Body of pancreas (tissue), 4 donors: Measurements from ENCODE around the gene PTPRCAP. TPM values are rescaled to one million over a fixed set of nuclear protein-coding genes. Genes with fewer than 3 reads are reported as not detected.

Experiments used
- ATAC-seq: fragments of 150-250 bp; one replicate; pipeline ENCODE4 v1.9.1; 2016
- DNase-seq, 4 donors: peaks; one replicate each; pipeline ENCODE4 v3.0.0-alpha.2; 2019
- H3K27ac ChIP-seq, 4 donors: fragments of 200-600 bp; sonication (generic); 1 replicate in 3 of 4; 2 replicates in 1 of 4; pipeline versions ENCODE4 v1.5.1 to v1.6.1; 2016 to 2019; ENCODE audit warnings: mild to moderate bottlenecking in 1 of 4, mixed read lengths in 1 of 4, moderate library complexity in 1 of 4
- H3K27me3 ChIP-seq, 2 donors: fragments of 200-600 bp; sonication (generic); one replicate each; pipeline ENCODE4 v1.6.0; 2016; ENCODE audit warnings: mild to moderate bottlenecking in 1 of 2
- H3K36me3 ChIP-seq, 2 donors: fragments of 200-600 bp; sonication (generic); replicated peaks in 1 of 2; 2 replicates each; pipeline ENCODE4 v1.5.1; 2016; ENCODE audit warnings: low read depth in 2 of 2; ENCODE audit not compliant: insufficient read depth in 1 of 2
- H3K4me1 ChIP-seq: fragments of 200-600 bp; sonication (generic); one replicate; pipeline ENCODE4 v1.6.0; 2016
- H3K4me3 ChIP-seq, 2 donors: fragments of 200-600 bp; sonication (generic); 1 replicate in 1 of 2; 2 replicates in 1 of 2; pipeline ENCODE4 v1.5.1; 2016 to 2019
- H3K9me3 ChIP-seq, 3 donors: fragments of 200-600 bp; sonication (generic); 1 replicate in 2 of 3; 2 replicates in 1 of 3; pipeline ENCODE4 v1.5.1; 2016
- CTCF ChIP-seq, 7 experiments: fragments of 450-650 bp in 4 of 7; fragments of 200-600 bp in 3 of 7; sonication (generic) in 3 of 7; IDR thresholded peaks; one replicate each; pipeline ENCODE4 v1.5.1; 2016 to 2019; ENCODE audit warnings: antibody characterized with exemption in 7 of 7
- POLR2A ChIP-seq, 3 donors: fragments of 450-650 bp; IDR thresholded peaks; one replicate each; pipeline ENCODE4 v1.6.1; 2016; ENCODE audit warnings: antibody characterized with exemption in 3 of 3, mild to moderate bottlenecking in 2 of 3
- WGBS, 2 donors: methylation state at CpG; one replicate each; pipeline ENCODE4 v1.1.5; 2017; 5-methylcytosine and 5-hydroxymethylcytosine counted together
- intact Hi-C: fragments of 100-400 bp; cut with DNase I; formaldehyde crosslinking; loops from one replicate; pipeline ENCODE4 v1.15.1; 2023
- total RNA-seq, 2 donors: library from RNA; depleted of rRNA; stranded (reverse); fragments of >200 nt; gene quantifications; one replicate each; pipeline ENCODE4 v1.1.0, GENCODE V29; 2016

PTPRCAP gene
- total RNA-seq, 2 donors from 2014 or later = 6.0 to 6.9 TPM

- no peak for ATAC-seq
- intact Hi-C loops = no loop called here
- Histone ChIP-seq H3K36me3 (no peaks in the 10 kb centered on the region), H3K4me1 (peaks cover 15% of the 10 kb centered on the region), H3K27ac (no peak overlapping the region), H3K4me3 (no peak overlapping the region), H3K27me3 (no peaks in the 10 kb centered on the region), H3K9me3 (no peaks in the 10 kb centered on the region)
- 55 to 90% methylated on average over 4 to 21 of the region's 24 CpGs for WGBS, 2 donors
- no peak for DNase-seq
- TF ChIP-seq CTCF (IDR thresholded peaks at IDR 0.05) (no peak), POLR2A (IDR thresholded peaks at IDR 0.05) (no peak)
Measured at GRCh38 chr11:67409261-67409666, 28.2 kb downstream of the PTPRCAP start.

GRCh38 chr11:67408437-67409200, 28.9 kb downstream of the PTPRCAP start:
- H3K27me3 ChIP-seq = no peaks in the 10 kb centered on the region
- ATAC-seq (no peak), DNase-seq (no peak)
- no peak overlapping the region for H3K27ac ChIP-seq
- intact Hi-C loops = no loop called here
- H3K9me3 ChIP-seq = no peaks in the 10 kb centered on the region
- H3K36me3 ChIP-seq = no peaks in the 10 kb centered on the region
- no peak overlapping the region for H3K4me3 ChIP-seq
- peaks cover 15% of the 10 kb centered on the region for H3K4me1 ChIP-seq
- 48 to 49% methylated on average over 5 to 17 of the region's 18 CpGs for WGBS, 2 donors
- TF ChIP-seq CTCF (IDR thresholded peaks at IDR 0.05) (no peak), POLR2A (IDR thresholded peaks at IDR 0.05) (no peak)

- H3K36me3 ChIP-seq = no peaks in the 10 kb centered on the region
- ATAC-seq (no peak), DNase-seq (no peak)
- H3K4me1 ChIP-seq = peaks cover 13% of the 10 kb centered on the region
- no peak overlapping the region for H3K4me3 ChIP-seq
- H3K27me3 ChIP-seq = no peaks in the 10 kb centered on the region
- intact Hi-C loops = no loop called here
- no peak for TF ChIP-seq POLR2A (IDR thresholded peaks at IDR 0.05)
- no peak overlapping the region for H3K27ac ChIP-seq
- 46% methylated on average over 11 to 12 of the region's 12 CpGs for WGBS, 2 donors
- H3K9me3 ChIP-seq = no peaks in the 10 kb centered on the region
Measured at GRCh38 chr11:67407688-67408163, 29.8 kb downstream of the PTPRCAP start.

GRCh38 chr11:67406969-67407687, 30.4 kb downstream of the PTPRCAP start:
- Histone ChIP-seq H3K9me3 (no peaks in the 10 kb centered on the region), H3K27ac (no peak overlapping the region), H3K36me3 (no peaks in the 10 kb centered on the region), H3K27me3 (no peaks in the 10 kb centered on the region), H3K4me3 (no peak overlapping the region), H3K4me1 (peaks cover 12% of the 10 kb centered on the region)
- ATAC-seq (no peak), DNase-seq (no peak)
- intact Hi-C loops = no loop called here
- 19 to 37% methylated on average over 10 to 12 of the region's 12 CpGs for WGBS, 2 donors
- TF ChIP-seq POLR2A (IDR thresholded peaks at IDR 0.05) (no peak), CTCF (IDR thresholded peaks at IDR 0.05) (no peak)

GRCh38 chr11:67406420-67406968, 31.0 kb downstream of the PTPRCAP start:
- Histone ChIP-seq H3K36me3 (no peaks in the 10 kb centered on the region), H3K9me3 (no peaks in the 10 kb centered on the region), H3K4me3 (no peak overlapping the region), H3K4me1 (peaks cover 14% of the 10 kb centered on the region), H3K27me3 (no peaks in the 10 kb centered on the region), H3K27ac (no peak overlapping the region)
- ATAC-seq (no peak), DNase-seq (no peak)
- WGBS, 2 donors = 72 to 85% methylated on average over 5 to 16 of the region's 18 CpGs
- intact Hi-C loops = no loop called here
- TF ChIP-seq CTCF (IDR thresholded peaks at IDR 0.05) (no peak), POLR2A (IDR thresholded peaks at IDR 0.05) (no peak)
